Measurements from ENCODE around the gene DAZAP1. TPM values are rescaled to one million over a fixed set of nuclear protein-coding genes. Genes with fewer than 3 reads are reported as not detected.
A peak's percentile ranks its signal among the peaks of the same experiment; 100 is the strongest.

DAZAP1 gene
- total RNA-seq, 4 donors from 2014 or later, result 53.7 to 74.1 (median 63.4) TPM

- in situ Hi-C loops (cut with MboI; ENCODE audit: low sequenced_read_pairs in 4 of 4), result no loop called here
- DNase-seq (no peak), ATAC-seq (no peak)
- H3K4me3 ChIP-seq, result no peak overlapping the region
- intact Hi-C loops (cut with DNase I; ENCODE audit: low total_unique reads), result no loop called here
- no peak for TF ChIP-seq POLR2A (IDR thresholded peaks at IDR 0.05)
- peak overlapping the region; percentile 55 to 76 (median 70) for H3K27ac ChIP-seq
- H3K9me3 ChIP-seq, result no peaks in the 10 kb centered on the region
- peaks cover 0 to 3% of the 10 kb centered on the region in 2 donors for H3K4me1 ChIP-seq
- no peaks in the 10 kb centered on the region for H3K27me3 ChIP-seq
- peaks cover 0 to 59% of the 10 kb centered on the region in 2 donors for H3K36me3 ChIP-seq
Observed at GRCh38 chr19:1373042-1373533, 34.3 kb upstream of the DAZAP1 start.

- intact Hi-C loops (cut with DNase I; ENCODE audit: low total_unique reads), result no loop called here
- Histone ChIP-seq H3K4me3 (no peak overlapping the region), H3K27ac (peak overlapping the region; percentile 55 to 76 (median 70)), H3K27me3 (no peaks in the 10 kb centered on the region), H3K4me1 (peaks cover 0 to 3% of the 10 kb centered on the region in 2 donors), H3K9me3 (no peaks in the 10 kb centered on the region), H3K36me3 (peaks cover 0 to 59% of the 10 kb centered on the region in 2 donors)
- peak in 1 of 2 donors; percentile 2 for TF ChIP-seq POLR2A (IDR thresholded peaks at IDR 0.05)
- no peak for TF ChIP-seq CTCF (IDR thresholded peaks at IDR 0.05 in 4 of 5, conservative IDR thresholded peaks at IDR 0.05 in 1 of 5)
- in situ Hi-C loops (cut with MboI; ENCODE audit: low sequenced_read_pairs in 4 of 4), result no loop called here
- no peak for DNase-seq
- ATAC-seq, result peak; percentile 14 to 18
Observed at GRCh38 chr19:1373534-1374249, 33.7 kb upstream of the DAZAP1 start.

- H3K27ac ChIP-seq, result peak overlapping the region; percentile 55 to 76 (median 70)
- ATAC-seq, result peak; percentile 39 to 49
- no peaks in the 10 kb centered on the region for H3K27me3 ChIP-seq
Observed at GRCh38 chr19:1374250-1374577, 33.2 kb upstream of the DAZAP1 start.

GRCh38 chr19:1376415-1376805, 31.0 kb upstream of the DAZAP1 start:
- ATAC-seq, result no peak
- TF ChIP-seq POLR2A (IDR thresholded peaks at IDR 0.05) (no peak), CTCF (IDR thresholded peaks at IDR 0.05 in 4 of 5, conservative IDR thresholded peaks at IDR 0.05 in 1 of 5) (no peak)
- H3K4me3 ChIP-seq, result no peak overlapping the region
- no peaks in the 10 kb centered on the region for H3K27me3 ChIP-seq
- H3K4me1 ChIP-seq, result peaks cover 1 to 4% of the 10 kb centered on the region in 2 donors
- no peaks in the 10 kb centered on the region for H3K9me3 ChIP-seq
- H3K27ac ChIP-seq, result no peak overlapping the region
- in situ Hi-C loops (cut with MboI; ENCODE audit: low sequenced_read_pairs in 4 of 4), result no loop called here
- no peak for DNase-seq
- peaks cover 0 to 36% of the 10 kb centered on the region in 2 donors for H3K36me3 ChIP-seq
- intact Hi-C loops (cut with DNase I; ENCODE audit: low total_unique reads), result no loop called here

More at GRCh38 chr19:1374250-1374577, 33.2 kb upstream of the DAZAP1 start:
- DNase-seq, result peak in 1 of 2 donors; percentile 32
- H3K9me3 ChIP-seq, result no peaks in the 10 kb centered on the region
- peaks cover 0 to 3% of the 10 kb centered on the region in 2 donors for H3K4me1 ChIP-seq
- intact Hi-C loops (cut with DNase I; ENCODE audit: low total_unique reads) (no loop called here), in situ Hi-C loops (cut with MboI; ENCODE audit: low sequenced_read_pairs in 4 of 4) (no loop called here)
- H3K36me3 ChIP-seq, result peaks cover 0 to 57% of the 10 kb centered on the region in 2 donors
- TF ChIP-seq POLR2A (IDR thresholded peaks at IDR 0.05) (peak in 1 of 2 donors; percentile 3), CTCF (IDR thresholded peaks at IDR 0.05 in 4 of 5, conservative IDR thresholded peaks at IDR 0.05 in 1 of 5) (no peak)
- no peak overlapping the region for H3K4me3 ChIP-seq

- ATAC-seq (no peak), DNase-seq (no peak)
- intact Hi-C loops (cut with DNase I; ENCODE audit: low total_unique reads), result no loop called here
- Histone ChIP-seq H3K27ac (no peak overlapping the region), H3K9me3 (no peaks in the 10 kb centered on the region), H3K27me3 (no peaks in the 10 kb centered on the region), H3K36me3 (peaks cover 0 to 26% of the 10 kb centered on the region in 2 donors), H3K4me1 (peaks cover 10 to 12% of the 10 kb centered on the region in 2 donors), H3K4me3 (no peak overlapping the region)
- no peak for TF ChIP-seq CTCF (IDR thresholded peaks at IDR 0.05 in 4 of 5, conservative IDR thresholded peaks at IDR 0.05 in 1 of 5)
- no peak for TF ChIP-seq POLR2A (IDR thresholded peaks at IDR 0.05)
- in situ Hi-C loops (cut with MboI; ENCODE audit: low sequenced_read_pairs in 4 of 4), result no loop called here
Observed at GRCh38 chr19:1377176-1377964, 30.0 kb upstream of the DAZAP1 start.

All from gastrocnemius medialis (tissue), 4 donors.